22Rv1 (cell line): ENCODE data around the gene TMEM62.

ENCODE experiments used
- H3K27ac ChIP-seq: fragments of 450-650 bp; 2 replicates; pipeline ENCODE4 v1.5.1; 2017
- ZFX ChIP-seq: fragments of 450-650 bp; IDR thresholded peaks from 2 replicates; pipeline ENCODE4 v1.6.1; 2017; ENCODE audit warnings: antibody characterized with exemption, borderline replicate concordance
- TF ChIP-seq, protein P1 (sequence below): fragments of 450-650 bp; IDR thresholded peaks from 2 replicates; pipeline ENCODE4 v1.5.1; 2017; ENCODE audit warnings: mild to moderate bottlenecking

The TMEM62 gene

DNA sequence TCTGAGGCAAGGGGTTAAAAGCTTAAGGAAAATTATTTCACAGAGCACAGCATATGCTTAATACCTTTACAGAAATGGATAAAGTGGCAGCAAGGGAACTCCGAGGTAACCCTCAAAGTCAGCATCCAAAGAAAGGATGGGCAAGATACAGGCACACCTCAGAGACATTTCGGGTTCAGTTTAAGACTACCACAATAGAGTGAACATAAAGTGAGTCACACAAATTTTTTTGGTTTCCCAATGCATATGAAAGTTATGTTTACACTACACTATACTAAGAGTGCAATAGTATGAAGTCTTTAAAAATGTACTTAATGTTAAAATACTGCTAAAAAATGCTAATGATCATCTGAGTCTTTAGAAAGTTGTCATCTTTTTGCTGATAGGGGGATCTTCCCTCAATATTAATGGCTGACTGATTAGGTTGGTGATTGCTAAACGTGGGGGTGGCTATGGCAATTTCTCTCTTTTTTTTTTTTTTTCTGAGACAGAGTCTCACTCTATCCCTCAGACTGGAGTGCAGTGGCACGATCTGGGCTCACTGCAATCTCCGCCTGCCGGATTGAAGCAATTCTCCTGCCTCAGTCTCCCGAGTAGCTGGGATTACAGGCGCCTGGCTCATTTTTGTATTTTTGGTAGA is 37.6 kb upstream of the TMEM62 start:
- TF ChIP-seq, protein P1, sequence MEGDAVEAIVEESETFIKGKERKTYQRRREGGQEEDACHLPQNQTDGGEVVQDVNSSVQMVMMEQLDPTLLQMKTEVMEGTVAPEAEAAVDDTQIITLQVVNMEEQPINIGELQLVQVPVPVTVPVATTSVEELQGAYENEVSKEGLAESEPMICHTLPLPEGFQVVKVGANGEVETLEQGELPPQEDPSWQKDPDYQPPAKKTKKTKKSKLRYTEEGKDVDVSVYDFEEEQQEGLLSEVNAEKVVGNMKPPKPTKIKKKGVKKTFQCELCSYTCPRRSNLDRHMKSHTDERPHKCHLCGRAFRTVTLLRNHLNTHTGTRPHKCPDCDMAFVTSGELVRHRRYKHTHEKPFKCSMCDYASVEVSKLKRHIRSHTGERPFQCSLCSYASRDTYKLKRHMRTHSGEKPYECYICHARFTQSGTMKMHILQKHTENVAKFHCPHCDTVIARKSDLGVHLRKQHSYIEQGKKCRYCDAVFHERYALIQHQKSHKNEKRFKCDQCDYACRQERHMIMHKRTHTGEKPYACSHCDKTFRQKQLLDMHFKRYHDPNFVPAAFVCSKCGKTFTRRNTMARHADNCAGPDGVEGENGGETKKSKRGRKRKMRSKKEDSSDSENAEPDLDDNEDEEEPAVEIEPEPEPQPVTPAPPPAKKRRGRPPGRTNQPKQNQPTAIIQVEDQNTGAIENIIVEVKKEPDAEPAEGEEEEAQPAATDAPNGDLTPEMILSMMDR = no peak
- no peak for TF ChIP-seq ZFX
- H3K27ac ChIP-seq = no peak overlapping the region

DNA sequence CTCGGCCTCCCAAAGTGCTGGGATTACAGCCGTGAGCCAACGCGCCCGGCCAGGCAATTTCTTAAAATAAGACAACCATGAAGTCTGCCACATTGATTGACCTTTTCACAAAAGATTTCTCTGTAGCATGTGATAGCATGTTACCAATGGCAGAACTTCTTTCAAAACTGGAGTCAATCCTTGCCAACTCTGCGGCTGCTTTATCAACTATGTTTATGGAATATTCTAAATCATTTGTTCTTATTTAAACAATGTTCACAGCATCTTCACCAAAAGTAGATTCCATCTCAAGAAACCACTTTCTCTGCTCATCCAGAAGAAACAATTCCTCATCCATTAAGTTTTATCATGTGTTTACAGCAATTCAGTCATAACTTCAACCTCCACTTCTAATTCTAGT is 37.0 kb upstream of the TMEM62 start:
- H3K27ac ChIP-seq = no peak overlapping the region

DNA sequence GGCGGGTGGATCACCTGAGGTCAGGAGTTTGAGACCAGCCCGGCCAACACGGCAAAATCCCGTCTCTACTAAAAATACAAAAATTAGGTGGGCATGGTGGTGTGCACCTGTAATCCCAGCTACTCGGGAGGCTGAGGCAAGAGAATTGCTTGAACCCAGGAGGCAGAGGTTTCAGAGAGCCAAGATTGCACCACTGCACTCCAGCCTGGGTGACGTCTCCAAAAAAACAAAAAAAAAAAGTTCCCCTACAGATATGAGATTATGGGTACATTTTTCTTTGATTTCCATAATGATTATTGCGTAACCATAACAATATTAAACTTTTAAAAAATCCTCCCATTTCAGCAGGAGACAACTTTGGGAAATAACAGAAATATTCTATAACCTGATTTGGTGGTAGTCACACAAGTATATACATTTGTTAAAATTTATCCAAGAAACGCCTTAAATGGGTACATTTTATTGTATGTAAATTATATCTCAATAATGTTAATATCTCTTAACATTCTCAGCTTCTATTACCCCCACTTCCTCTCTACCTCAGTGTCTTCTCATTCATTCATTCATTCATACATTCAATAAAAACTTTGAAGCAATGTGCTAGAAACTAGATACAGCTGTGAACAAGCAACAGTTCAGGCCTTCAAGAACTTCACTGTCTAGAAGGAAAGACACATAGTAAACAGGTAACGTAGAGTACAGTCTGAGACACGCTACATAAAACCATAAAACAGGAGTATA is 34.1 kb upstream of the TMEM62 start:
- no peak overlapping the region for H3K27ac ChIP-seq
- TF ChIP-seq, protein P1 = no peak
- no peak for TF ChIP-seq ZFX

More for the DNA sequence above, 37.0 kb upstream of the TMEM62 start:
- TF ChIP-seq, protein P1 = no peak
- TF ChIP-seq ZFX = no peak

DNA sequence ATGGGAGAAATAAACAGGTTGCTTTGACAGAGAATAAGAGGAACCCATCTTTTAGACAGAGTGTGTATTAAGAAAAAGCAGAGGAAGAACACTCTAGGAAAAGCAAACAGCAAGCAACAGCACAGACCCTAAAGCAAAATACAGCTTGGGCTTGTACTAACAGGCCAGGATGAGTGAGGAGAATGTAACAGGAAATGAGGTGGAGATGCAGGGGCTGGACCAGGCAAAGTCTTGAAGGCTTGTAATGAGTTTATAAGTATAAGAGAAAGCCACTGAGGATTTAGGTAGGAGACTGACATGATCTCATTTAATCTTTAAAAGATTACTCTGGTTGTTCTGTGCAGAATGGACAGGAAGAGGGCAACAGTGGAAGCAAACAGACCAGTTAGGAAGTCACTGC is 32.4 kb upstream of the TMEM62 start:
- no peak overlapping the region for H3K27ac ChIP-seq
- TF ChIP-seq, protein P1 = no peak
- TF ChIP-seq ZFX = no peak

DNA sequence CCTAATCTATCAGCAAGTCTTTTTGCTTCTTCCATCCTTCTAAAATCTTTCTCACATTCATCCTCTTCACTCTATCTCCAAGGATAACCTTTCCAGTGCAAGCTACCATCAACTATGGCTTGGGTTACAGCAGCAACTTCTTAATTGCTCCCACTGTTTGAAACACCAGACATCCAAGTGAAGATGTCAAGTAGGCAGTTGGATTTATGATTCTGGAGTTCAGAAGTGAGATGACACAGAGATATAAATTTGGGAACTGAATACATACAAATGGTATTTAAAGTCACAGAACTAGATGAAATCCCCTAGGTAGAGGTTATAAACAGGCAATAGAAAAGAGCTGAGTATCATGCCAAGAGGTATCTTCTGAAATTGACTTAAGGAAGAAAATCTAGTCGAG is 31.2 kb upstream of the TMEM62 start:
- no peak overlapping the region for H3K27ac ChIP-seq
- TF ChIP-seq, protein P1 = no peak
- no peak for TF ChIP-seq ZFX

DNA sequence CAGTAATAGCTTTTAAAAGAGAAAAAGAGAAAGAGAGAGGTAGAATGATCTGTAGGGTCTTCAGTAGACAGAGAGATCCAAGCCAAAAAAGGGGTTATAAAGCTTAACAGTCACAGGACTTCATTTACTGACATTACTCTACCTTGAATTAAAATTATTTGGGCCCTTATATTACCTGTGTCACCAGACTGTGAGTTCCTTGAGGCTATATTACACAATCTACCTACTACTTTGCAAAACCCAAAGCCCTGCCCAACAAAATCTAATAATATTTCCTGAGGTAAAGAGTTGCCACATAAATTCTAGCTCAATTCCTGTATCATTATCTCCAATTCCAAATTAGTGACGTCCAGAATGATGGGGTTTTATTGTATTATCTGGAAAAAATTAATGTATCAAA is 29.5 kb upstream of the TMEM62 start:
- no peak for TF ChIP-seq ZFX
- TF ChIP-seq, protein P1 = no peak
- H3K27ac ChIP-seq = no peak overlapping the region

DNA sequence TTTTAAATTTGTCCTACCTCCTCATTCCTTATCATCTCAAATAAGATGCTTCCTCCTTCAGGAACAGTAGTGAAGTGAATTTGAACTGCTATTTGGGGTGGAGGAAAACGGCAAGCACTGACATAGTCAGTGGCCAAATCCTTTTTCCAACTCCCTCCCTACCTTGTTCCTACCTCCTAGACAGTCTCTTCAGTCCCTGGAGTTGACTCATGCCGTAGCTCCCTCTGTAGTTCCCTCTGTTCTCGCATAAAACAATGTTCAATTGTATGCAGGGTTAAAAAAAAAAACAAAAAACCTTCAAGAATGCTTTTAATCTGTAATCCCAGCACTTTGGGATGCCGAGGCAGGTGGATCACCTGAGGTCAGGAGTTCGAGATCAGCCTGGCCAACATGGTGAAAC is 29.0 kb upstream of the TMEM62 start:
- H3K27ac ChIP-seq = no peak overlapping the region

More for the DNA sequence above, 29.0 kb upstream of the TMEM62 start:
- TF ChIP-seq, protein P1 = no peak
- no peak for TF ChIP-seq ZFX
